B cell (primary cell): ENCODE measurements around the gene ZG16. TPM values are rescaled to one million over a fixed set of nuclear protein-coding genes. Genes with fewer than 3 reads are reported as not detected.
"Not testable (repeated sequence)": the region's sequence is repeated elsewhere in the genome, so short reads cannot be mapped to it uniquely, and the experiment has no call there.

ENCODE experiments used
- ATAC-seq: fragments of 200-7000 bp; cut with Tn5 transposase; one replicate; pipeline ENCODE4 v1.10.0; 2021; ENCODE audit warnings: low read depth, mild to moderate bottlenecking, moderate number of reproducible peaks, moderate library complexity
- CTCF ChIA-PET: fragments of 350-600 bp; sonication (Branson Sonifier 250); formaldehyde crosslinking; loops from one replicate; lab custom pipeline; 2021; ENCODE audit warnings: antibody characterized with exemption, inconsistent platforms; lab: Charles Lee
- POLR2A ChIA-PET: fragments of 350-600 bp; sonication (Branson Sonifier 250); formaldehyde crosslinking; loops from one replicate; lab custom pipeline; 2021; ENCODE audit warnings: antibody characterized with exemption; lab: Charles Lee
- DNase-seq: peaks from one replicate; pipeline ENCODE4 v3.0.0; 2013
- H2AFZ ChIP-seq: 2 replicates; pipeline ENCODE4 v1.6.1; 2012; ENCODE audit warnings: mild to moderate bottlenecking, low read depth, low read length; ENCODE audit not compliant: insufficient read depth, poor library complexity, severe bottlenecking
- H3K27ac ChIP-seq, 2 donors: 1 replicate in 1 of 2; 2 replicates in 1 of 2; pipeline ENCODE4 v1.5.1; 2012 to 2013; ENCODE audit warnings: low read length in 2 of 2, mild to moderate bottlenecking in 2 of 2, moderate library complexity in 1 of 2
- H3K27me3 ChIP-seq, 4 experiments: fragments of 200-600 bp in 1 of 4; sonication (generic) in 1 of 4; replicated peaks in 1 of 4; 1 replicate in 2 of 4; 2 replicates in 2 of 4; pipeline versions ENCODE4 v1.6.1 to v1.7.0; 2013 to 2016; ENCODE audit warnings: low read length in 3 of 4, mild to moderate bottlenecking in 2 of 4, mixed read lengths in 1 of 4, moderate library complexity in 1 of 4; ENCODE audit not compliant: insufficient read depth in 4 of 4, control insufficient read depth in 3 of 4; ENCODE audit errors: control extremely low read depth in 1 of 4
- H3K36me3 ChIP-seq, 2 experiments: replicated peaks in 1 of 2; 1 replicate in 1 of 2; 2 replicates in 1 of 2; pipeline versions ENCODE4 v1.6.1 to v1.7.1; 2013; ENCODE audit warnings: low read length in 1 of 2; ENCODE audit not compliant: insufficient read depth in 2 of 2, control insufficient read depth in 1 of 2; ENCODE audit errors: control extremely low read depth in 1 of 2, extremely low read depth in 1 of 2
- H3K4me1 ChIP-seq, 2 donors: fragments of 200-600 bp in 1 of 2; sonication (generic) in 1 of 2; 1 replicate in 1 of 2; 2 replicates in 1 of 2; pipeline versions ENCODE4 v1.5.1 to v1.6.1; 2013 to 2017; ENCODE audit warnings: low read length in 2 of 2; ENCODE audit not compliant: control insufficient read depth in 2 of 2, insufficient read depth in 2 of 2
- H3K4me2 ChIP-seq: replicated peaks from 2 replicates; pipeline ENCODE3; 2012; ENCODE audit warnings: mild to moderate bottlenecking, low read depth, low read length; ENCODE audit not compliant: poor library complexity, severe bottlenecking
- H3K4me3 ChIP-seq, 5 experiments: fragments of 200-600 bp in 1 of 5; sonication (generic) in 1 of 5; 1 replicate in 3 of 5; 2 replicates in 2 of 5; pipeline versions ENCODE4 v1.5.1 to v1.7.0; 2011 to 2016; ENCODE audit warnings: low read length in 4 of 5, mild to moderate bottlenecking in 4 of 5, low read depth in 2 of 5, control low read depth in 1 of 5, moderate library complexity in 1 of 5; ENCODE audit not compliant: insufficient read depth in 1 of 5; ENCODE audit errors: control extremely low read depth in 1 of 5, extremely low read depth in 1 of 5
- H3K79me2 ChIP-seq: fragments of 200-600 bp; sonication (generic); one replicate; pipeline ENCODE4 v1.6.0; 2016; ENCODE audit warnings: low read length; ENCODE audit not compliant: control insufficient read depth, insufficient read depth
- H3K9ac ChIP-seq: fragments of 200-600 bp; sonication (generic); 2 replicates; pipeline ENCODE4 v1.6.1; 2017; ENCODE audit warnings: mild to moderate bottlenecking, low read length, moderate library complexity
- H3K9me3 ChIP-seq, 3 donors: one replicate each; pipeline versions ENCODE4 v1.6.1 to v1.7.1; 2013; ENCODE audit warnings: low read length in 2 of 3; ENCODE audit not compliant: control insufficient read depth in 2 of 3, insufficient read depth in 1 of 3; ENCODE audit errors: control extremely low read depth in 1 of 3
- H4K20me1 ChIP-seq: 2 replicates; pipeline ENCODE4 v1.6.0; 2012; ENCODE audit warnings: mild to moderate bottlenecking, low read length; ENCODE audit not compliant: insufficient read depth, control insufficient read depth, poor library complexity, severe bottlenecking
- H3K27ac Mint-ChIP-seq: one replicate; pipeline ENCODE4 v1.8.0; 2021; ENCODE audit warnings: mixed read lengths
- H3K27me3 Mint-ChIP-seq: one replicate; pipeline ENCODE4 v1.8.0; 2021; ENCODE audit warnings: mixed read lengths
- H3K4me1 Mint-ChIP-seq: one replicate; pipeline ENCODE4 v1.8.0; 2021; ENCODE audit warnings: mixed read lengths
- H3K4me3 Mint-ChIP-seq: one replicate; pipeline ENCODE4 v1.8.0; 2021; ENCODE audit warnings: mixed read lengths
- H3K9me3 Mint-ChIP-seq: one replicate; pipeline ENCODE4 v1.8.0; 2022; ENCODE audit warnings: mixed read lengths; ENCODE audit not compliant: insufficient read depth
- EZH2 ChIP-seq: IDR thresholded peaks from 2 replicates; pipeline ENCODE4 v1.6.1; 2012; ENCODE audit warnings: borderline replicate concordance, low read depth, mild to moderate bottlenecking, moderate library complexity, low read length; ENCODE audit not compliant: insufficient read depth, poor library complexity, severe bottlenecking
- WGBS: methylation state at CpG from one replicate; pipeline ENCODE4 v1.1.5; 2013; ENCODE audit warnings: missing lambda C conversion rate; ENCODE audit not compliant: insufficient coverage; 5-methylcytosine and 5-hydroxymethylcytosine counted together
- intact Hi-C: fragments of 100-400 bp; cut with micrococcal nuclease; formaldehyde crosslinking; loops from one replicate; pipeline ENCODE4 v1.10.0; 2022
- polyA plus RNA-seq: library from polyadenylated mRNA; depleted of rRNA; stranded (reverse); fragments of >200 nt; gene quantifications from 2 replicates; pipeline ENCODE4 v1.2.3, GENCODE V29; 2012
- total RNA-seq, 2 donors: library from RNA; stranded (reverse); fragments of 120-200 nt in 1 of 2; gene quantifications; 1 replicate in 1 of 2; 2 replicates in 1 of 2; pipeline versions ENCODE4 v1.2.3 to v1.2.4, GENCODE V29; 2013 to 2022
- TF ChIP-seq, protein P1 (sequence below): fragments of 200-600 bp; IDR thresholded peaks from one replicate; pipeline ENCODE4 v1.8.0; 2022; ENCODE audit warnings: antibody characterized with exemption, mild to moderate bottlenecking

Gene ZG16
- total and polyA plus RNA-seq, 2 donors (not counting 1 experiment from before 2014, with no cell fraction given), result 0.06 TPM; not detected in 1

DNA sequence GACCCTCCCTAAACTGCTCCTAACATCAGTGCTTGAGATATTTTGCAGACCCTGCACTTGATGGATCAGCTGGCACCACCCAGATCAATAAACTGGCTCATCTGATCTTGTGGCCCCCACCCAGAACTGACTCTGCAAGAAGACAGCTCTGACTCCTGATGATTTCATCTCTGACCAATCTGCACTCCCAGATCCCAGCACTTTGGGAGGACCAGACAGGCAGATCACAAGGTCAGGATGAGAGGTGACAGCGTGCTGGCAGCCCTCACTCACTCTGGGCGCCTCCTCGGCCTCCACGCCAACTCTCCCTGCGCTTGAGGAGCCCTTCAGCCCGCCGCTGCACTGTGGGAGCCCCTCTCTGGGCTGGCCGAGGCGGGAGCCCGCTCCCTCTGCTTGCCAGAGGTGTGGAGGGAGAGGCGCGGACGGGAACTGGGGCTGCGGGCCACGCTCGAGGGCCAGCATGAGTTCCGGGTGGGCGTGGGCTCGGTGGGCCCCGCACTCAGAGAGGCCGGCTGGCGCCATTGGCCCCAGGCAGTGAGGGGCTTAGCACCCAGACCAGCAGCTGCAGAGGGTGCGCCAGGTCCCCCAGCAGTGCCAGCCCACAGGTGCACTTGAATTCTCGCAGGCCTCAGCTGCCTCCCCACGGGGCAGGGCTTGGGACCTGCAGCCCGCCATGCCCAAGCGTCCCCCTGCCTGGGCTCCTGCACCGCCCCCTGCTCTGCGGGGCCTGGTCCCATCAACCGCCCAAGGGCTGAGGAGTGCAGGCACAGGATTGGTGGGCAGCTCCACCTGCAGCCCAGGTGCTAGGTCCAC, 29.9 kb upstream of the ZG16 start:
- peaks cover 31 to 42% of the 10 kb centered on the region in 2 donors for H3K4me1 ChIP-seq
- no peak overlapping the region for H3K27ac ChIP-seq
- no peak overlapping the region for H3K4me2 ChIP-seq
- peaks cover 0 to 11% (median 0%) of the 10 kb centered on the region in 3 donors for H3K9me3 ChIP-seq
- H2AFZ ChIP-seq, result no peak overlapping the region
- intact Hi-C loops, result loop anchor here (5.0 kb wide), 1 partner anchor 114 kb away; the partner anchor contains the start of gene CDIPT
- H3K4me3 ChIP-seq, result no peak overlapping the region
- Mint-ChIP-seq H3K27ac (peak overlapping the region; percentile 70), H3K27me3 (no peaks in the 10 kb centered on the region), H3K9me3 (no peaks in the 10 kb centered on the region), H3K4me3 (peak overlapping the region; percentile 13), H3K4me1 (peaks cover 46% of the 10 kb centered on the region)
- H3K36me3 ChIP-seq, result peaks cover 2 to 28% of the 10 kb centered on the region in 2 experiments
- POLR2A ChIA-PET, result interaction anchor here (0.6 kb wide), 1 partner anchor 56 kb away, joined by 3 read pairs; no protein-coding TSS in a partner anchor
- DNase-seq, result no peak
- 98% methylated on average over 30 of the region's 30 CpGs for WGBS
- no peak overlapping the region for H3K9ac ChIP-seq
- peaks cover 41% of the 10 kb centered on the region for H3K79me2 ChIP-seq
- TF ChIP-seq, protein P1, sequence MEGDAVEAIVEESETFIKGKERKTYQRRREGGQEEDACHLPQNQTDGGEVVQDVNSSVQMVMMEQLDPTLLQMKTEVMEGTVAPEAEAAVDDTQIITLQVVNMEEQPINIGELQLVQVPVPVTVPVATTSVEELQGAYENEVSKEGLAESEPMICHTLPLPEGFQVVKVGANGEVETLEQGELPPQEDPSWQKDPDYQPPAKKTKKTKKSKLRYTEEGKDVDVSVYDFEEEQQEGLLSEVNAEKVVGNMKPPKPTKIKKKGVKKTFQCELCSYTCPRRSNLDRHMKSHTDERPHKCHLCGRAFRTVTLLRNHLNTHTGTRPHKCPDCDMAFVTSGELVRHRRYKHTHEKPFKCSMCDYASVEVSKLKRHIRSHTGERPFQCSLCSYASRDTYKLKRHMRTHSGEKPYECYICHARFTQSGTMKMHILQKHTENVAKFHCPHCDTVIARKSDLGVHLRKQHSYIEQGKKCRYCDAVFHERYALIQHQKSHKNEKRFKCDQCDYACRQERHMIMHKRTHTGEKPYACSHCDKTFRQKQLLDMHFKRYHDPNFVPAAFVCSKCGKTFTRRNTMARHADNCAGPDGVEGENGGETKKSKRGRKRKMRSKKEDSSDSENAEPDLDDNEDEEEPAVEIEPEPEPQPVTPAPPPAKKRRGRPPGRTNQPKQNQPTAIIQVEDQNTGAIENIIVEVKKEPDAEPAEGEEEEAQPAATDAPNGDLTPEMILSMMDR, result no peak
- no peak for TF ChIP-seq EZH2
- H4K20me1 ChIP-seq, result peaks cover 20% of the 10 kb centered on the region
- CTCF ChIA-PET, result interaction anchor here (0.8 to 1.7 kb wide), 2 partner anchors 25 to 27 kb away, joined by 3 to 4 read pairs; no protein-coding TSS in a partner anchor
- H3K27me3 ChIP-seq, result no peaks in the 10 kb centered on the region
- no peak for ATAC-seq

DNA sequence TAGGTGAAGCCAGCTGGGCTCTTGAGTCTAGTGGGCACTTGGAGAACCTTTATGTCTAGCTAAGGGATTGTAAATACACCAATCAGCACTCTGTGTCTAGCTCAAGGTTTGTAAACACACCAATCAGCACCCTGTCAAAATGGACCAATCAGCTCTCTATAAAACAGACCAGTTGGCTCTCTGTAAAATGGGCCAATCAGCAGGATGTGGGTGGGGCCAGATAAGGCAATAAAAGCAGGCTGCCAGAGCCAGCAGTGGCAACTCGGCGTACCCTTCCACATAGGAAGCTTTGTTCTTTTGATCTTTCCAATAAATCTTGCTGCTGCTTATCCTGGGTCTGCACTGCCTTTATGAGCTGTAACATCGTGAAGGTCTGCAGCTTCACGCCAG, 29.3 kb upstream of the ZG16 start:
- H3K27me3 ChIP-seq, H3K27me3 Mint-ChIP-seq, H3K4me3 ChIP-seq, ATAC-seq, H3K4me2 ChIP-seq, H2AFZ ChIP-seq, H3K27ac ChIP-seq, DNase-seq, H3K4me3 Mint-ChIP-seq, H3K9me3 Mint-ChIP-seq, H3K9ac ChIP-seq: not testable (repeated sequence)
- H3K9me3 ChIP-seq, result peaks cover 0 to 11% (median 1%) of the 10 kb centered on the region in 3 donors
- H3K27ac Mint-ChIP-seq, result peak overlapping the region; percentile 3
- peaks cover 43% of the 10 kb centered on the region for H3K4me1 Mint-ChIP-seq
- ChIA-PET POLR2A (interaction anchor here (0.6 kb wide), 1 partner anchor 56 kb away, joined by 3 read pairs; no protein-coding TSS in a partner anchor), CTCF (interaction anchor here (0.8 to 1.7 kb wide), 3 partner anchors 26 to 41 kb away, joined by 3 to 4 read pairs (median 3); no protein-coding TSS in a partner anchor)
- intact Hi-C loops, result loop anchor here (5.0 kb wide), 1 partner anchor 114 kb away; the partner anchor contains the start of gene CDIPT
- H3K79me2 ChIP-seq, result peaks cover 35% of the 10 kb centered on the region
- H3K36me3 ChIP-seq, result peaks cover 0 to 22% of the 10 kb centered on the region in 2 experiments
- H3K4me1 ChIP-seq, result peaks cover 25 to 36% of the 10 kb centered on the region in 2 donors
- H4K20me1 ChIP-seq, result peaks cover 14% of the 10 kb centered on the region
- WGBS, result 98% methylated on average over 4 of the region's 4 CpGs
